ENCODE data around the gene HRH4.

Gene HRH4

GRCh38 chr18:24446453-24446852 lies 14.0 kb upstream of the HRH4 start:
- no peak for TF ChIP-seq CTCF (IDR thresholded peaks at IDR 0.05; ENCODE audit: insufficient read depth, missing control alignments)
- peak; percentile 51 for FAIRE-seq
- no peak for DNase-seq (ENCODE audit: insufficient read length, low spot score)

- DNase-seq (ENCODE audit: insufficient read length, low spot score) (no peak), FAIRE-seq (peak; percentile 69)
- peak; percentile 23 for TF ChIP-seq CTCF (IDR thresholded peaks at IDR 0.05; ENCODE audit: insufficient read depth, missing control alignments)
These were observed 13.4 kb upstream of the HRH4 start for GRCh38 chr18:24446953-24447538.

- FAIRE-seq (no peak), DNase-seq (ENCODE audit: insufficient read length, low spot score) (no peak)
- TF ChIP-seq CTCF (IDR thresholded peaks at IDR 0.05; ENCODE audit: insufficient read depth, missing control alignments), result no peak
These were observed 12.5 kb upstream of the HRH4 start for GRCh38 chr18:24447961-24448360.

- no peak for TF ChIP-seq CTCF (IDR thresholded peaks at IDR 0.05; ENCODE audit: insufficient read depth, missing control alignments)
- FAIRE-seq (no peak), DNase-seq (ENCODE audit: insufficient read length, low spot score) (no peak)
These were observed 3.9 kb upstream of the HRH4 start for GRCh38 chr18:24456549-24456948.

- no peak for DNase-seq (ENCODE audit: insufficient read length, low spot score)
- FAIRE-seq, result no peak
- no peak for TF ChIP-seq CTCF (IDR thresholded peaks at IDR 0.05; ENCODE audit: insufficient read depth, missing control alignments)
These were observed 665 bp upstream of the HRH4 start for GRCh38 chr18:24459772-24460171.

GRCh38 chr18:24461996-24462395 lies 1.6 kb downstream of the HRH4 start:
- no peak for FAIRE-seq
- DNase-seq (ENCODE audit: insufficient read length, low spot score), result no peak
- no peak for TF ChIP-seq CTCF (IDR thresholded peaks at IDR 0.05; ENCODE audit: insufficient read depth, missing control alignments)

- FAIRE-seq, result no peak
- TF ChIP-seq CTCF (IDR thresholded peaks at IDR 0.05; ENCODE audit: insufficient read depth, missing control alignments), result no peak
- no peak for DNase-seq (ENCODE audit: insufficient read length, low spot score)
These were observed 2.7 kb downstream of the HRH4 start for GRCh38 chr18:24462838-24463775.

Data from D721Med (cell line).